Stimulated activated CD4-positive, alpha-beta T cell treated with anti-CD3 and anti-CD28 coated beads, Interleukin-4, amount 100 ng/mL, for 4 hours (primary cell): ENCODE results near the gene RFX7.

ENCODE experiments used
- DNase-seq, 2 experiments: peaks; one replicate each; pipeline ENCODE4 v3.0.0-alpha.2; 2020

Gene RFX7

DNA sequence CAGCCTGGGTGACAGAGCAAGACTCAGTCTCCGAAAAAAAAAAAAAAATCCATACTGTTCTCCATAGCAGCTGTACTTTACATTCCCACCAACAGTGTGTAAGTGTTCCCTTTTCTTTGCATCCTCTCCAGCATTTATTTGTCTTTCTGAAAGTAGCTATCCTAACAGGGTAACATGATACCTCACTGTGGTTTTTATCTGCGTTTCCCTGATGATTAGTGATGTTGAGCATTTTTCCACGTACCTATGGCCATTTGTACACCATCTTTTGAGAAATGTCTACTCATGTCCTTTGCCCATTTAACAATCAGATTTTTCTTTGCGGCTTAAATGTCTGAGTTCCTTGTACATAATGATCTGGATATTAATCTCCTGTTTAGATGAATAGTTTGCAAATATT is 119.3 kb downstream of the RFX7 start:
- DNase-seq = no peak

DNA sequence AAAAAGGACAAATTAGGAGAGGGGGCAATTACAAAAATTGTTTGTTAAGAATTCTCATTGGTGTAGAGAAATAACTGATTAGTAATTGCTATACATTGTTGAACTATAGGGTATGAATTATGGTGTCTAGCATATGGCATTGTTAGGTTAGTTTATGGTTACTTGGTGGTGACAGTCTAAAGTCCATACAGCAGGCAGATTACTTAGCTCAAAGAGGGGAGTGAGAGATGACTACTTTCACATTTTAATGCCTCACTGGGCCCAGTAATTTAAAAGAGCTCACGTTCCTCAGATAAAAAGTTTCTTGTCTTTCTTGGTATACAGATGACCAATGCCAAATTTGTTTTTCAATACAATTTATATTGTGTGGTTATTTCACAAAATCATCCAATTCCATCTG is 137.8 kb downstream of the RFX7 start:
- no peak for DNase-seq

GRCh38 chr15:56102441-56102840 is 141.2 kb downstream of the RFX7 start:
- no peak for DNase-seq

GRCh38 chr15:56099311-56099710 is 144.4 kb downstream of the RFX7 start:
- DNase-seq = no peak

GRCh38 chr15:56098195-56098863 is 145.3 kb downstream of the RFX7 start:
- no peak for DNase-seq

DNA sequence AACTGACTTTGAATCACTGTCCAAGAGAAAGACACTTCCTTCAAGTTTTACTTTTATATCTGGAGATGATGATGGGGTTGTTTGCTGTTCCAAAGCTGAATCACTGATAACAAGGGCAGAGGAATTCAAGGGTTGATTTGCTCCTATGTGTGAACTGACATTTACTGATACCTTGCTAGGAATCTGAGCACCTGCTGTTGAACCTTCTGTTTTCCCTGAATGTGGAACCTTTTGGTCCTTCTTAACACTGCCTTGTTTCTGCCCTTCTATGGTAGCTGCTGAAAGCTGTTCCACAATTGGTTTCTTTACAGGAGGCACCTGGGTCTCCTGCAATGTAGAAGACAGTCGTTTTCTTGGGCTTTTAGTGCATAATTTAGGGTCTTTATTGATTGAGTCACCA is 148.3 kb downstream of the RFX7 start:
- no peak for DNase-seq

DNA sequence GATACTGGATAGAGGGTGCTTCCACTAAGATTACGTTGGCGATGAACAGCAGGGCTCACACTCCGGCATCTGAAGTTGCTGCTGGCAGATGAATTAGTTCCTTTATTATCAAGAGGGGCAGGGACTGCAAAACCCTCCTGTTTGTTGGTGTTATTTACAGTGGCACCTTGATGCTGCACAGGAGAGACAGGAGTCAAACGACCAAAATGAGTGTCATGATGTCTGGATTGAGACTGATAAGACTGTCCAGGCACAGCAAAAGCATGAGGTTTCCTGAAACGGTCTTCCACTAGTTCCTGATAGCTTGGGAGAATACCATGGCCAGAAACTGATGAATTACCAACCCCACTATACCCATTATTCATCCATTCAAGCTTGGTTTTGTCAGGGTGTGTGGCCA is 149.5 kb downstream of the RFX7 start:
- DNase-seq = no peak

- no peak for DNase-seq
Measured at GRCh38 chr15:56088389-56088788, 155.3 kb downstream of the RFX7 start.

DNA sequence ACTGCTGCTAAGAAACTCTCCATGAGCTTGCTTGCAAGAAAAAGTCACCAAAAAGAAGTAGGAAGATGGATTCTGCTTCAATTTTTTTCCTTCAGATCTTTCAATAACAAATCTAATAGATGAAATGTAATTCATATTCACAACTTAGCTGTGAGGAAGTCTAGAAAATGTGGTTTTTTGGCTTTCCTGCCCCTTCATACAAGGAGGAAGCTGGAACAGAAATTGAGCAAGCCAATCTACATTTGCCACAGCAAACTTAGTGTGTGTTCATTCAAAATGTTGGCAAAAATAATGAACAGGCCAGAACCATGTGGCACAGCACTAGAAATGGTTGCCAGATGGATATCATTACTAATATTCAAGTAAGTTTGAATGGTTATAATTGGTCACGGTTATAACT is 157.1 kb downstream of the RFX7 start:
- DNase-seq = no peak

GRCh38 chr15:56082263-56082761 is 161.4 kb downstream of the RFX7 start:
- no peak for DNase-seq

DNA sequence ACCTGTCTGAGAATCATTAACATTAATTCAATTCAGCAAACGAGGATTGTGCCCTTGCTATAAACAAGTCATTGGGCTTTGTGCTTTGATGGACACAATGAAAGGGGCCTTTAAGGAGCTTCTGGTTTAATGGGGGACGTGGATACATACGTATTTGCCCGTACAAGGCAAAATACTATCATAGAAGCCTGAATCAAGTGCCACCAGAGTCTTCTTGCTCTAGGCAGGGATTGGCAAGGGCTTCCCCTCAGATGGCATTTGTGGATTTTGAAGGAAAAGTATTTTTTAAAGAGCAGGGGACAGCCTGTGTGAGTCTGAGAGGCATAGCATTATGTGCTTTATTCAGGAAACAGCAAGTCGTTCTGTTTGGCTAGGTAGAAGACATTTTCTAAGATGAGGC is 166.6 kb downstream of the RFX7 start:
- DNase-seq = no peak

DNA sequence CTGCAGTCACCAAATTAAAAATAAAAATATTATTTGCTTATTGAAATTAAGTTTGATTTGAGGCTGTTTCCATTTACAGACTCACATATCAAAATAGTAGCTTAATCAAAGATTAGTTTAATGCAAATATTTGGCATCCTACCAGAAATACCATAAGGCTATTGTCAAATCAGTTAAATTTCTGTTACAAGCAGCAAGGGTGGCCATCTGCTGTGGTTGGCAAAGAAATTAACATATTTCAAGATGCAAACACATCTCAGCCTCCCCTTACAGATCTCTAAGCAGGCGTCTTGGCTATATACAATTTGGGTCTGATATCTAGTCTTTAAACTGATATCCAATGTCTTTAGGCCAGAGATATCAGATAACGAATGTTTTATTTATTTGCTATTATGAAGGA is 167.0 kb downstream of the RFX7 start:
- DNase-seq = no peak

DNA sequence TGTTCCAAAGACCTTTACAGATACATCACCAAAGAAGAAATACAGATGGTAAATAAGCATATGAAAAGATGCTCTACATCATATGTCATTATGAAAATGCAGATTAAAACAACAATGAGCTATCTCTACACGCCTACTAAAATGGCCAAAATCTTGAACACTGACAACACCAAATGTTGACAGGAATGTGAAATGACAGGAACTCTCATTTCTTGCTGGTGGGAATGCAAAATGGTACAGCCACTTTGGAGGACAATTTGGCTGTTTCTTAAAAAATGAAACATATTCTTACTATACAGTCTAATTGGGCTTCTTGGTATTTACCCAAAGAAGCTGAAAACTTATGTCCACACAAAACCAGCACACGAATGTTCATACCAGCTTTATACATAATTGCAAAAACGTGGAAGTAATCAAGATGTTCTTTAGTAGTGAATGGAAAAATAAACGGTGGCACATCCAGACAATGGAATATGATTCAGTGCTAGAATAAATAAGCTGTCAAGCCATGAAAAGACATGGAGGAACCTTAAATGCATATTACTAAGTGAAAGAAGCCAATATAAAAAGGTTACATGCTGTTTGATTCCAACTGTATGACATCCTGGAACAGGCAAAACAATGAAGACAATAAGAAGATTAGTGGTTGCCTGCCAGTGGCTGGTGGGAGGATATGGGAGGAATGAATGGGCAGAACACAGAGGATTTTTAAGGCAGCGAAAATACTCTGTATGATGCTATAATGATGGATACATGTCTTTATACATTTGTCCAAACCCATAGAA is 169.0 kb downstream of the RFX7 start:
- DNase-seq = no peak

GRCh38 chr15:56064152-56064551 is 179.5 kb downstream of the RFX7 start:
- DNase-seq = no peak

- no peak for DNase-seq
Measured at GRCh38 chr15:56059716-56060115, 184.0 kb downstream of the RFX7 start.

GRCh38 chr15:56058986-56059385 is 184.7 kb downstream of the RFX7 start:
- no peak for DNase-seq

DNA sequence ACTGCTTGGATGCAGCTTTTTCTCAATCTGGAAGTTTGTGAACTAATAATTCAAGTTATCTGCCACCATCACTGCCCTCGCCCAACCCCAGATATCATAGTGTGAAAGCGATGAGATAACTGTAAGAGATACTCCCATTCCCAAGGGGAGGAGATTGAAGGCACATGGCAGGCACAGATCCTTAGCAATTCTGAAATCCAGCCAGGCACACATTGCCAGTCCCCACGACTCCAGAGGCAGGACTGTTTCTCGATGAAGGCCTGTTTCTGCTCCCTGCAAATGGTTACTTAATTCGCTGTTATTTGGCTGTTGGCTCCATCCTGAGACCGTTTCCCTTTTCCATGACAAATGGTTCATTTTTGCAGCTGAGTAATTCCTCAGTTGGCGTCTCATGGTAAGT is 187.1 kb downstream of the RFX7 start:
- no peak for DNase-seq

GRCh38 chr15:56053046-56053400 is 190.7 kb downstream of the RFX7 start:
- no peak for DNase-seq

DNA sequence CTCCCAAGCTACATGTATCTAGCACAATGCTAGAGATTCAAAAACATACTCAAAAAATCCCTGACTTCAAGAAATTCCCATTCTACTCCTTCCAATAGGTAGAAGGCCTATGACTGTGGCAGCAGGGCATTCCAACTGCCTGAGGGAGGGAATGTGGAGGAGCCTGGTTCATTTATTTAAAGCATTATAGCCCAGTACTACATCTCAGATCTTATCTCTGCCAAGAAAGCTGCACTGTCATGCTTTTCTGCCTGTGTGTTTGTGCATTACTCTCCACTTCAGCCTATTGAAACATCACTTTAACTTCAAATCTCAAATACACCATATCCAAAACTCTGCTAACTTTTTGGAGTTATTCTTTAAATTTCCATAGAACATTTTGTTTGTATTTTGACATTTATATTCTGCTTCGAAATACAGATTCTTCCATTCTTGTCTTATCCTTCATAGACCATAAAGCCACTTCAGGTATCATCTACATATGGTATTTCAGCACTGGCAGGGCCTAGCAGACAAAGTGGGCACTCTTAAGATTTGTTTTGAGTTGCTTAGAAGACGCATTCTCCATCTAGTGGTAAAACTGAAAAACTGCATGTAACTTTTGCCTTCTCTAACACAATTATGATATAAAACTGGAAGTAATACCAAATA is 191.2 kb downstream of the RFX7 start:
- no peak for DNase-seq

GRCh38 chr15:56051676-56052075 is 192.0 kb downstream of the RFX7 start:
- DNase-seq = no peak

DNA sequence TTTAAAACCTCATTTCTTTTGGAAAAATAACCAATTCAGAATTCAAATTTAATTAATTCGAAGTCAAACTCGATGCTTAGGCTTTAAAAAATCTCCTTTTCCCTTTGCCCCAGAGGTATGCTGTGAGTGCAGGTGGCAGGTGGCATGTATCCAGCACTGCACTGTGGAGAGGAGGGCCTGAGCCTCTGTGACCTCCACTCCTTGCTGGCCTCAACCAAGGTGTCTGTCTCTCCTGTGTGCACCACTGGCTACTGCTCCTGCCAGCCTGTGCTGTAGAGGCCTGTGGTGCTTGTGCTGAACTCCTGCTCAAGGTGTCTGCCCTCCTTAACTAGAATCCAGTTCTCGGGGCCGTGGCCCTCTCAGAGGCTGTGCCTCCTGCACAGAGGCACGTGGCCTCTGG is 194.1 kb downstream of the RFX7 start:
- DNase-seq = no peak

DNA sequence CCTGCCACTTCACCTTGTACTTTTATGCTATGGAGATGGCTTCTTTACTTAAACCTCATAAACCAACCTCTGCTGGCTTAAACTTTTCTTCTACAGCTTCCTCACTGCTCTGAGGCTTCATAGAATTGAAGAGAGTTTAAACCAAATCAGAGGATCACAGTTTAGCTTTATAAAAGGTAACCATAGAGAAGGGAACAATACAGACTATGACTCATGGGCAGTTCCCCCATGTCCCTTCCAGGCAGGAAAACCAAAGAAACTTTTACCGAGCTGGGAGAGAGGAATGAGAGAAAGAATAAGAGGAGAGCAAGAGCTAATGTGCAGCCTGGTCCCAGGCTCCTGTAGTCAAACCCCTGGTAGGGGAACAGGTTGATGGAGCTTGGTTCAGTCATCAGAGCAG is 196.3 kb downstream of the RFX7 start:
- no peak for DNase-seq

- no peak for DNase-seq
Measured at GRCh38 chr15:56045068-56045748, 198.5 kb downstream of the RFX7 start.
